K562 (cell line): ENCODE data around the gene NMNAT1. TPM values are rescaled to one million over a fixed set of nuclear protein-coding genes. Genes with fewer than 3 reads are reported as not detected.
A peak's percentile ranks its signal among the peaks of the same experiment; 100 is the strongest.

Source experiments
- ASH1L ChIP-seq: fragments of 450-650 bp; IDR thresholded peaks from 2 replicates; pipeline ENCODE4 v1.6.1; 2018; ENCODE audit warnings: borderline replicate concordance, mild to moderate bottlenecking, low read depth; ENCODE audit not compliant: partially characterized antibody
- CHD2 ChIP-seq: IDR thresholded peaks from 2 replicates; pipeline ENCODE4 v1.6.1; 2011; ENCODE audit warnings: low read depth, low read length
- DPF2 ChIP-seq: fragments of 450-650 bp; IDR thresholded peaks from 2 replicates; pipeline ENCODE4 v1.6.1; 2016
- EGR1 ChIP-seq: fragments of 450-650 bp; conservative IDR thresholded peaks from 2 replicates; pipeline ENCODE4 v1.6.1; 2017; ENCODE audit warnings: mild to moderate bottlenecking
- EWSR1 ChIP-seq: fragments of 450-650 bp; IDR thresholded peaks from 2 replicates; pipeline ENCODE4 v1.6.1; 2018; ENCODE audit warnings: borderline replicate concordance, mild to moderate bottlenecking, low read depth, moderate library complexity; ENCODE audit not compliant: partially characterized antibody
- MEIS2 ChIP-seq: fragments of 450-650 bp; IDR thresholded peaks from 2 replicates; pipeline ENCODE4 v1.6.1; 2014; ENCODE audit warnings: mild to moderate bottlenecking; ENCODE audit not compliant: partially characterized antibody
- NFE2L1 ChIP-seq: fragments of 450-650 bp; IDR thresholded peaks from 2 replicates; pipeline ENCODE4 v1.6.1; 2016; ENCODE audit warnings: missing genetic modification characterization, low read depth, mild to moderate bottlenecking, missing compliant biosample characterization, moderate library complexity, borderline replicate concordance
- PHF8 ChIP-seq: fragments of 200-600 bp; sonication (generic); IDR thresholded peaks from 2 replicates; pipeline ENCODE4 v1.6.1; 2012; ENCODE audit warnings: mixed run types, mild to moderate bottlenecking, inconsistent platforms, low read length, moderate library complexity, borderline replicate concordance
- RBM15 ChIP-seq: fragments of 200-400 bp; formaldehyde crosslinking; IDR thresholded peaks from 2 replicates; pipeline ENCODE4 v1.6.1; 2018; ENCODE audit warnings: mild to moderate bottlenecking, low read length, moderate library complexity; ENCODE audit not compliant: insufficient read depth
- ZBTB7A ChIP-seq: IDR thresholded peaks from 2 replicates; pipeline ENCODE4 v1.6.1; 2011; ENCODE audit warnings: low read depth, mild to moderate bottlenecking, low read length, moderate library complexity, borderline replicate concordance; ENCODE audit not compliant: control insufficient read depth
- ZNF384 ChIP-seq: IDR thresholded peaks from 2 replicates; pipeline ENCODE4 v1.6.1; 2012; ENCODE audit warnings: low read depth, low read length, improper control_type of control experiment
- polyA plus RNA-seq, 8 experiments: library from polyadenylated mRNA; depleted of rRNA in 4 of 8; stranded (reverse) in 5 of 8; unstranded in 3 of 8; fragments of >200 nt; fragmentation: Nextera tagmentation in 2 of 8; fragmentation: Illumina TruSeq in 1 of 8; extraction: Ambion mirVana in 2 of 8; extraction: Trizol in 1 of 8; gene quantifications; 2 replicates each; pipeline versions ENCODE4 v1.2.1 to v1.2.3, GENCODE V29; 2011 to 2014; ENCODE audit warnings: inconsistent platforms in 1 of 8, missing spikeins in 1 of 8
- total RNA-seq, 7 experiments: library from RNA; depleted of rRNA in 6 of 7; stranded (reverse); fragments of >200 nt in 6 of 7; fragmentation: Illumina TruSeq in 2 of 7; extraction: Trizol in 2 of 7; gene quantifications; 2 replicates each; pipeline versions ENCODE4 v1.2.1 to v1.2.3, GENCODE V29; 2011 to 2021; ENCODE audit warnings: low replicate concordance in 1 of 7
- TF ChIP-seq, protein P1 (sequence below): fragments of 450-650 bp; IDR thresholded peaks from 2 replicates; pipeline ENCODE4 v1.6.1; 2016; ENCODE audit warnings: borderline replicate concordance
- TF ChIP-seq, protein P2 (sequence below), 2 experiments: fragments of 250-450 bp in 1 of 2; fragments of 450-650 bp in 1 of 2; sonication (Bioruptor Pico) in 1 of 2; IDR thresholded peaks; 2 replicates each; pipeline versions ENCODE4 v1.6.1 to v1.8.0; 2016 to 2021; ENCODE audit warnings: mild to moderate bottlenecking in 2 of 2, moderate library complexity in 2 of 2, missing compliant biosample characterization in 1 of 2, missing genetic modification characterization in 1 of 2
- TF ChIP-seq, protein P3 (sequence below): fragments of 450-650 bp; formaldehyde crosslinking; IDR thresholded peaks from 2 replicates; pipeline ENCODE4 v1.4.0; 2020; ENCODE audit warnings: mild to moderate bottlenecking

The NMNAT1 gene
- total and polyA plus RNA-seq, 9 of the 15 experiments (the other 6 are each of a cell fraction or from before 2014, with no cell fraction given) = 5.1 to 14.6 (median 12.1) TPM

DNA sequence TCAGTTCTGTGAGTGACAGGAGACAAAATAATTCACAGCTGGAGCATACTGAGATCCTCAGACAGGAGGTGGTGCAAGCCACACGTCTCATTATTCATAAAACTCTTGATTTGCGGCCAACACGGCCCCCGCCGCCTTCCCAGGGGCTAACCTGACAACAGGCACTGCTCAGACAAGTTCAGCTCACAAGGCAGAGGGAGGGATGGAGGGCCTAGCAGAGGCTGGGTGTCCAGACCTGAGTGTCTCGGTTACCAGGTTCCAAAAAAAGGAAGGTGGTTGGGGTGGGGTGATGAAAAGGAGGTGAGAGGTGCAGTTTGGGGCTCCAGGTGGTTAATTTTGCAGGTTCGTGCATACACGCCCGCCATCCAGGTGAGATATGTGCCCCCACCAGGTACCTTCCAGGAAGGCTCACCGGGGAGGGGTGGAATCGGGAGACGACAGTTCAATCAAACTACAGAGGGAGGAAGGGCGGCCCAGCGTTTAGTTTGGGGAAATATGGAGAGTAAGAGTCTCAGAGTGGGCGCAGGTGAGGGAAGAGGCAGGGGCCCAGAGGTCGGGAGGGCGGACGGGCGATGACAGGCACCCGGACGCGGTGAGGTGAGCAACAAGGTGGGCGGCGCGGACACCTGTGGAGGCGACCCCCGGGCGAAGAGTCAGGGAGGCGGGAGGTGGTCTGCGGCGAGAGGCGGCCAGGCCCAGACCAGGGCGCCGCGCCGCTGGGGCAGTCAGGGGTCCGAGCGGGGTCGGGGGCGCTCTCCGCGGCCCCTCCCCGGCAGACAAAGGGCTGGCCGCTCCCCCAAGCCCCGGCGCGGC, 33.8 kb upstream of the NMNAT1 start (continued):
- TF ChIP-seq EWSR1 = no peak
- TF ChIP-seq, protein P1, sequence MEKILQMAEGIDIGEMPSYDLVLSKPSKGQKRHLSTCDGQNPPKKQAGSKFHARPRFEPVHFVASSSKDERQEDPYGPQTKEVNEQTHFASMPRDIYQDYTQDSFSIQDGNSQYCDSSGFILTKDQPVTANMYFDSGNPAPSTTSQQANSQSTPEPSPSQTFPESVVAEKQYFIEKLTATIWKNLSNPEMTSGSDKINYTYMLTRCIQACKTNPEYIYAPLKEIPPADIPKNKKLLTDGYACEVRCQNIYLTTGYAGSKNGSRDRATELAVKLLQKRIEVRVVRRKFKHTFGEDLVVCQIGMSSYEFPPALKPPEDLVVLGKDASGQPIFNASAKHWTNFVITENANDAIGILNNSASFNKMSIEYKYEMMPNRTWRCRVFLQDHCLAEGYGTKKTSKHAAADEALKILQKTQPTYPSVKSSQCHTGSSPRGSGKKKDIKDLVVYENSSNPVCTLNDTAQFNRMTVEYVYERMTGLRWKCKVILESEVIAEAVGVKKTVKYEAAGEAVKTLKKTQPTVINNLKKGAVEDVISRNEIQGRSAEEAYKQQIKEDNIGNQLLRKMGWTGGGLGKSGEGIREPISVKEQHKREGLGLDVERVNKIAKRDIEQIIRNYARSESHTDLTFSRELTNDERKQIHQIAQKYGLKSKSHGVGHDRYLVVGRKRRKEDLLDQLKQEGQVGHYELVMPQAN = 0 out of 2 replicates have a peak, but pooled peaks have one; percentile 41
- peak; percentile 45; the same call in 1 of the 2 replicates for TF ChIP-seq PHF8
- no peak for TF ChIP-seq ASH1L
- TF ChIP-seq ZBTB7A = peak; percentile 51; the same call in 1 of the 2 replicates
- TF ChIP-seq, protein P2, sequence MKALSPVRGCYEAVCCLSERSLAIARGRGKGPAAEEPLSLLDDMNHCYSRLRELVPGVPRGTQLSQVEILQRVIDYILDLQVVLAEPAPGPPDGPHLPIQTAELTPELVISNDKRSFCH (CRISPR knock-in tag; IDR thresholded peaks at IDR 0.05) = no peak
- TF ChIP-seq, protein P2 (tag; IDR thresholded peaks at IDR 0.05) = no peak
- no peak for TF ChIP-seq RBM15
- TF ChIP-seq, protein P3, sequence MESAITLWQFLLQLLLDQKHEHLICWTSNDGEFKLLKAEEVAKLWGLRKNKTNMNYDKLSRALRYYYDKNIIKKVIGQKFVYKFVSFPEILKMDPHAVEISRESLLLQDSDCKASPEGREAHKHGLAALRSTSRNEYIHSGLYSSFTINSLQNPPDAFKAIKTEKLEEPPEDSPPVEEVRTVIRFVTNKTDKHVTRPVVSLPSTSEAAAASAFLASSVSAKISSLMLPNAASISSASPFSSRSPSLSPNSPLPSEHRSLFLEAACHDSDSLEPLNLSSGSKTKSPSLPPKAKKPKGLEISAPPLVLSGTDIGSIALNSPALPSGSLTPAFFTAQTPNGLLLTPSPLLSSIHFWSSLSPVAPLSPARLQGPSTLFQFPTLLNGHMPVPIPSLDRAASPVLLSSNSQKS (CRISPR knock-in tag) = no peak
- no peak for TF ChIP-seq CHD2
- TF ChIP-seq ZNF384 = no peak
- TF ChIP-seq EGR1 = peak; percentile 24; the same call in 1 of the 2 replicates
- no peak for TF ChIP-seq NFE2L1
- TF ChIP-seq DPF2 = peak; percentile 18; the same call in 1 of the 2 replicates
- peak; percentile 71 for TF ChIP-seq MEIS2
- TF ChIP-seq, all 486 proteins: peak for 33
